Lower leg skin (tissue), 3 donors: ENCODE measurements around the gene UBE3D.

Experiments used
- CTCF ChIP-seq, 3 donors: fragments of 450-650 bp; IDR thresholded peaks; one replicate each; pipeline ENCODE4 v1.5.1; 2016; ENCODE audit warnings: antibody characterized with exemption in 3 of 3, mild to moderate bottlenecking in 3 of 3, moderate library complexity in 2 of 3
- POLR2A ChIP-seq, 2 donors: fragments of 450-650 bp; IDR thresholded peaks; one replicate each; pipeline ENCODE4 v1.6.1; 2016 to 2017; ENCODE audit warnings: antibody characterized with exemption in 2 of 2, mild to moderate bottlenecking in 1 of 2, moderate library complexity in 1 of 2

DNA sequence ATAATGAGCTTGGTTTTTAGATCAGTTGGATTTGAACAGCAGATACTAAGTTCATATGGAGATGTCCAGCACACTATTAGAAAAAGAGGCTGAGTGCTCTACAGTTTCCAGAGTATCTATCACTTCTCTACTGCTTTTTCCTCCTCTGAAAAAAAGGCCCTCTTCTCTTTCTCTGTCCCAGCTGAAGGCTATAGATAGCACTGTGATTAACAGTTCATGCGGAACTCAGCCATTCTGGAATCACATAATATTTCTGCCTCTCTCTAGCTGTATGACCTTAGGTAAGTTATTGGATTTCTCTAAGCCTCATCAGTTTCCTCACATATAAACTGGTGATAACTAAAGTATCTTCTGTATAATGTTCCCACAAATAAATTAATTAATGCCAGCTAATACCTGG, 184.1 kb downstream of the UBE3D start:
- TF ChIP-seq CTCF (IDR thresholded peaks at IDR 0.05) (no peak), POLR2A (IDR thresholded peaks at IDR 0.05) (no peak)
